GM13977 (cell line): ENCODE measurements around the gene FAM78A.

ENCODE experiments used
- DNase-seq: peaks from one replicate; pipeline ENCODE4 v3.0.0; 2012; ENCODE audit warnings: low spot score
- in situ Hi-C: fragments of 300-500 bp; cut with MboI; formaldehyde crosslinking; loops from one replicate; pipeline ENCODE4 v1.12.0; 2022; ENCODE audit warnings: low sequenced_read_pairs, low pct_unique_long_range_greater_than_20kb, mixed read lengths, inconsistent platforms; ENCODE audit not compliant: unreplicated experiment
- TF ChIP-seq, protein P1 (sequence below): IDR thresholded peaks from 2 replicates; pipeline ENCODE4 v1.5.1; 2012; ENCODE audit warnings: mild to moderate bottlenecking, control low read depth; ENCODE audit not compliant: insufficient read depth; ENCODE audit errors: extremely low read depth, missing control alignments

Gene FAM78A, protein sequence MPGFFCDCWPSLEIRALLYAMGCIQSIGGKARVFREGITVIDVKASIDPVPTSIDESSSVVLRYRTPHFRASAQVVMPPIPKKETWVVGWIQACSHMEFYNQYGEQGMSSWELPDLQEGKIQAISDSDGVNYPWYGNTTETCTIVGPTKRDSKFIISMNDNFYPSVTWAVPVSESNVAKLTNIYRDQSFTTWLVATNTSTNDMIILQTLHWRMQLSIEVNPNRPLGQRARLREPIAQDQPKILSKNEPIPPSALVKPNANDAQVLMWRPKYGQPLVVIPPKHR

DNA sequence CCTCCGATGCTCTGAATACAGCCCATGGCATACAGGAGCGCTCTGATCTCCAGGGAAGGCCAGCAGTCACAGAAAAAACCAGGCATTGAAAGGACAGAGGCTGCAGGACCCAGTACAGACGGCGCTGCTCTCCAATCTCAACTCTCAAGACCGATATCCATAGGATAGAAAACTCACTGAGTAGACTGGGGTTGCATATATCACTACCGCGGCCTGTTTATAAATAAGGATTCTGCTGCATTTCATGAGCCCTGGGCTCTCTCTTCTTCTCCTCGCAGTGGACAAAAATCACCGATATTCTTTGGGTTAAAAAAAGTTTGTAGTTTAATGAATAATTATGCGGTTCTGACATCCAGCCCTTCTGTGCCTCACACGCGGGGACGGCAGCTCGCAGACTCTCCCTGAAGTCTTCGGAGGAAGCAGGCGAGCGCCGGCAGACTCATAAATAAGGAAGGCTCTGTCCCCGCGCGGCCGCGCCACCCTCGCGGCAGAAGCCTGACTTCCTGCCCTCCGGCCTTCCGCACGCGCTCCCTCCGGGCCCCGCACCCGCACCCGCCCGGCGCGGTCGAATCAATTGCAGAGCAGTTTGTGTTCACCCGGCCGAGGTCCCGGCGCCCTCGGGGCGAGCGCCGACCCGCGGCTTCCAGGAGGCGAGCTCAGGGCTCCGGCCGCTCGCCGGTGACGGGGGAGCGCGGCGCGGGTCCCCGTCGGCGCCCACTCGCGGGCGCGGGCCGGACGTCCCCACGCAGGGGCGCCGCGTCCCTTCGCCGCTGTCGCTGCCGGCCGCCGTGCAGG, at the start of gene FAM78A:
Gene FAM78A, minus strand, starts transcription at position 417 of the 795 bp plus-strand sequence. Its CDS starts 331 bp downstream, at position 86.
- in situ Hi-C loops: no loop called here
- peak; percentile 75 for DNase-seq
- TF ChIP-seq, protein P1, sequence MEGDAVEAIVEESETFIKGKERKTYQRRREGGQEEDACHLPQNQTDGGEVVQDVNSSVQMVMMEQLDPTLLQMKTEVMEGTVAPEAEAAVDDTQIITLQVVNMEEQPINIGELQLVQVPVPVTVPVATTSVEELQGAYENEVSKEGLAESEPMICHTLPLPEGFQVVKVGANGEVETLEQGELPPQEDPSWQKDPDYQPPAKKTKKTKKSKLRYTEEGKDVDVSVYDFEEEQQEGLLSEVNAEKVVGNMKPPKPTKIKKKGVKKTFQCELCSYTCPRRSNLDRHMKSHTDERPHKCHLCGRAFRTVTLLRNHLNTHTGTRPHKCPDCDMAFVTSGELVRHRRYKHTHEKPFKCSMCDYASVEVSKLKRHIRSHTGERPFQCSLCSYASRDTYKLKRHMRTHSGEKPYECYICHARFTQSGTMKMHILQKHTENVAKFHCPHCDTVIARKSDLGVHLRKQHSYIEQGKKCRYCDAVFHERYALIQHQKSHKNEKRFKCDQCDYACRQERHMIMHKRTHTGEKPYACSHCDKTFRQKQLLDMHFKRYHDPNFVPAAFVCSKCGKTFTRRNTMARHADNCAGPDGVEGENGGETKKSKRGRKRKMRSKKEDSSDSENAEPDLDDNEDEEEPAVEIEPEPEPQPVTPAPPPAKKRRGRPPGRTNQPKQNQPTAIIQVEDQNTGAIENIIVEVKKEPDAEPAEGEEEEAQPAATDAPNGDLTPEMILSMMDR: peak; percentile 28

DNA sequence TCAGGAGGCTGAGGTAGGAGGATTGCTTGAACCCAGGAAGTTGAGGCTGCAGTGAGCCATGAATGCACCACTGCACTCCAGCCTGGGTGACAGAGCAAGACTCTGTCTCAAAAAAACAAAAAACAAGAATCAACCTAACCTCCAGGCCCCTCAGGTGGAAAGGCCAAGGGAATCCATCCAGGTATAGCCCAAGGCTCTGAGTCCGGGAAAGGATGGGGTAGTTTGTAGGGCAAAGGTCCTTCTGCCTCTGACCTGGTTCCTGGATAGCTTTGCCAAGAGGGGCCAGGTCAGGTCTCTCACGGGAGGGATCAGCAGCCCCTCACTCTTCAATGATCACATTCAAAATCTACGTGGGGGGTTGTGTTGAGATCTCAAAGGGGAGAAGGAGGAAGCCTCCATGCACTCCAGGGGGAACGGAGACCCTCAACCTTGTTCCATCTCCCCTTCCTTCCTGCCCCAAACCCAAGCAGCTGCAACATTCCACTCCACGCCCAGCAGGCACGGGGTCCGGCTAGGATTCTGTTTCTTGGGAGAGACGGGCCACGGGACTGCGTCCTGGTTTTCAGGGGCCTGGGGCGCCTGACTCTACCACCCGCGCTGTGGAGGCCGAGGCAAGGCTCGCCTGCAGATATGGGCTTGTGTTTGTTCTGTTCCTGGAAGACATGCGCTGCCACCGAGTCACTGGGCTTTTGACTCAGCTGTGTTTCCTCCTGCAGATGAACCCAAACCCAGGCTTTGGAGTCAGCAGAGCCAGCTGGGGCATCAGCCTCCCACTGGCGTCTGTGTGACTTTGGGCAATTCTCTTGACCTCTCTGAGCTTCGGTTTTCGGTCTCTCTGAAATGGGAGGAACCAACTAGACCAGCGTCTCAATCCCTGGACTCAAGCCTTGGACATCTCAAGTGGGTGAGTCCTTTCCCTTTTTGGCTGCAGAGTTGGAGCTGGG, 48.7 kb upstream of the FAM78A start:
- TF ChIP-seq, protein P1: no peak
- DNase-seq: no peak
- in situ Hi-C loops: no loop called here

DNA sequence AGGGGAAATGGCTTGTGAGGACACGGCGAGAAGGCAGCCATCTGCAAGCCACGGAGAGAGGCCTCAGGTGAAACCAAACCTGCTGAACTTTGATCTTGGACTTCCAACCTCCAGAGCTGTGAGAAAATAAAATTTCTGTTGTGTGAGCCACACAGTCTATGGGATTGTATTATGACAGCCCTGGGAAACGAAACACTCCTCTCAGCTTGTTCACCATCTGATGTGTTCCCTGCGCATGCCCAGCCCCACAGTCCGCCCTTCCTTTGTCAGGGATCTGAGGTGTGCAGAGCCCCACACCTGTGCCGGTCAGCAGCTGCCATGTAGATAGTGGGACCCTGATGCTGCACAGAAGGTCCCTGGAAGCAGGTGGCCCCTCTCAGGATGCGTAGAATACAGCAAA, 47.3 kb upstream of the FAM78A start:
- no peak for DNase-seq
- TF ChIP-seq, protein P1: no peak
- in situ Hi-C loops: no loop called here

DNA sequence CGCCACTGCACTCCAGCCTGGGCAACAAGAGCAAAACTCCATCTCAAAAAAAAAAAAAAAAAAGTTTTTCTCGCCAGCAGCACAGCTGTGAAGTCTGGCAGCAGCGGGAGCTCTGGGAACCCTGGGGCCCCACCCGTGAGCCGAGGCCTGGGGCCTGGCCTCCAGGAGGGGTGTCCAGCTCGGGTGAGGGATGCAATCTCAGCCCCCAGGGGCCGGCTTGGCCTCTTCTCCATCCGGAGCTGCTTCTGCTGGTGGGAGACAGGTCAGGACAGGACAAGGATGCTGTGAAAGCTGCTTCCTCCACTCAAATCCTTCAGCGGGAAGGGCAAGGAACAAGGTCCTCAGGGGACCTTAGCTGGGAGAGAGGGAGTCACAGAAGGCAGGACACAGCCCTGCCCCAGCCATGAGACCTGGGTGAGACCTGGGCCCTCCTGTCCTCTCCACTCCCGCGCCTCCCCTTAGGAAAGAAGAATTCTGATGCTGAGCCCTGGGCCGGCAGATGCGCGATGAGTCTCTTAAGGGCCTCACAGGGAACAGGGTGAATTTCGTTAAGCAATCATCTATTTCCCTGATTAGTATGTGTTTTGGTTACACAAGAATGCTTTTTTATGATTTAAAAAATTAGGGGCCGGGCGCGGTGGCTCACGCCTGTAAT, 43.8 kb upstream of the FAM78A start:
- in situ Hi-C loops: no loop called here
- TF ChIP-seq, protein P1: no peak
- DNase-seq: no peak

DNA sequence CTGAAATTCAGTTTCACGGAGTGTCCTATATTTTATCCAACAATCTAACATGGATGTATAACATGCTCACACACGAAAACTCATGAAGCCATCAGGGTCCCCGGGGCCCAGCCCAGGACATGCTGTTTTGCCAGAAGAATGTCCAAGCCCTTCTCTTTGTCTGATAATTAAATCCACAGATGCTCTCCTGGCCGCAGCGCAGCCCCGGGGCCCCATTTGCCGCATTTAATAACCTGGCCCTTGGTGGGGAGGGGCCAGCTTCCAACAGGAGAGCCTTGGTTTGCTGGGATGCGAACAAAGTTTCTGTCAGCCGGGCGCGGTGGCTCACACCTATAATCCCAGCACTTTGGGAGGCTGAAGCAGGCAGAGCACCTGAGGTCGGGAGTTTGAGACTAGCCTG, 43.2 kb upstream of the FAM78A start:
- DNase-seq: no peak
- in situ Hi-C loops: no loop called here
- TF ChIP-seq, protein P1: no peak
